GM18517 (cell line): Measurements from ENCODE around the gene SLC22A23.

Experiments
- ATAC-seq: cut with Tn5 transposase; IDR thresholded peaks from one replicate; pipeline ENCODE4 v1.9.1; 2021; ENCODE audit warnings: mild to moderate bottlenecking, moderate library complexity; ENCODE audit not compliant: unreplicated experiment

The SLC22A23 gene

DNA sequence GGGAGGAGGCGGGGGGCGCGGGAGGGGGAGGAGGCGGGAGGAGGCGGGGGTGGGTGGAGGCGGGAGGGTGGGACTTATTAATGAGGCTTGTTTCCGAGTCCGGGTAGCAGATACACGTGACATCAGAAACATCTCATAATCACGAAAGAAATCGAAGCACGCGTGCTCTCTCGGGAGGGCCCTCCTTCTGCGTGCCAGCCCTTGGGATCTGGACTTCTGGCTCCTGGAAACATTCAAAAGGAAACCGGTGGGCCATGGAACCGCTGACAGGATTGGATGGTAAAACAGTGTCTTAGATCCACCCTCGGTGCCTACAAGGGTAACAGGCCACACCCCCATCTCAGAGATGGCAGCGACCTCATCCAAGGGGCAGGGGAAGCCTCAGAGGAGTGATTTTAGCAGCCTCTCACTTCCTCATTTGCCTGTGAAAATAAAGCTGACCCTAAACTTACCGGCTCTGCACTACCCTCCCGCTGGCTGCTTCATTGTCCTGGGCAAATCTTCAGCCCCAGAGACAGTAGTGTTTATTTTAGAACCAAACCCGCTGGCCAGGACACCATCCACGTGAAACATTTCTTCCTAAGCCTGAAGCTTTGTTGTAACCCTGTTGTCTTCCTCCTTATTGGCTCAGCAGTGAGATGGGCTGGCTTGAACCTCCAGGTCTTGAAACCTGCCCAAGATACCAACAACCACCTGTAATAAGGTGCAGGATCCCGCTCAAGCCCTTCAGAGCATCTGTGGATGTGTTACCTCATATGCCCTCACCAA lies 100.6 kb downstream of the SLC22A23 start:
- peak; percentile 67 for ATAC-seq

DNA sequence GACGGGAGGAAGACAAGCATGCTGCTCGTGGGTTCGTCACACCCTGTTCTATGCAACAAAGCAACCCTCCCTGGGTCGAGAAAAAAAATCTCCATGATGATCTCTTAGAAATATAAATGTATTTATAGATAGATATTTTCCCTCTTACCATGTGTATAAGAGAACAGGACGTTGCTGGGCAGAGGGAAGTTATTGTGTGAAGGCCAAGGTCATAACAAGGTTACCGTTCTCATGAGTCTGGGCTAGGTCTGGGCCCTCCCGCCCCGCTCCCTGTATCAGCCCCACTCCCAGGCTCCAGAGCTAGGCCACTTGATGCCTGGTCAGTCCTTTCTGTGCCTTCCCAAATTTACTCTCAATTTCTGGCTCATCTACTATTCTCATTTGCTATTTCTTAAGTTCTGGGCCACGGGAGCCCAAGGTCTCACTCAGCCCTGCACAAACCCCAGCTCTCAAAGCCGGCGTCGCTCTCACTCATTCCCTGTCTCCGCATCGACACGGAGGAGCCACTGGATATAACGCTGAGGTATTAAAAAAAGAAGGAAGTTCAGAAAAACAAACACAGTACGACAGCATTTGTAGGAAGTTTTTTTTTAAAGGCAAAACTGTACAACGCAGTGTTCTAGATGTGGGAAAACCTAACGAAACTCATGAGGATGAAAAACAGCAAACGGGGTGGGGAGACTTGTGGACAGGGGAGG lies 101.3 kb downstream of the SLC22A23 start:
- no peak for ATAC-seq

DNA sequence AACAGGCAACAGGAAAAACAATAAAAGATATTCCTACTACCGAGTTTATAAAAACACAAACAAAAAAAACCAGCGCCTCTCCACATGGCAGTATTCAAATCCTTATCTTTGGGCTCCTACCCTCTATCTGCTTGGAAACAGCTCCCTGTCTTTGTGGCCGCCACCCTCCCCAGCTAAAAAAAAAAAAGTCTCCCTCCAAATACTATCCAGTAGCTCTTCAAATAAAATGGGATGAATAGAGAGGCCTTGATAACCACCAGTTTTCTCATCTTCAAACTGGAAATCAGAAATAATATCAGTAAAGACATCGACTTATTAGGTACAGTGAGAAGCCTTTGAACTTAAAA lies 101.9 kb downstream of the SLC22A23 start:
- ATAC-seq = no peak

DNA sequence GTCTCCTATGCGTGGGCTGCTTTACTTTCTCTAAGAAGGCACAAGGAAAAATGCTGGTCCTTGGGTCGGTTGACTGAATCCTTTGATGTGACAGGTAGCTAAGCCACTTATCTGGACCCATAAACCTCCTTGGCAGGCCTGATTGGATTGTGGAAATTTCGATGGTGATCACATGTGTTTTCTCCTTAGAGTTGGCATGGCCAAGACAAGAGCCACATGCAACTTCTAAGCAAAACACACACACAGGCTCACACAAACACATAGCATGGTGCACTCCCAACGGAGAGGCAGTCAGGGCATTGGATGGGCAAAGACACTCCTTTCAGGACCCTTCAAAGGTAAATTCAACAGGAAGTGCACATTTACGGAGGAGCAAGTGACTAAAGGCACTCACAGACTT lies 102.9 kb downstream of the SLC22A23 start:
- ATAC-seq = no peak

DNA sequence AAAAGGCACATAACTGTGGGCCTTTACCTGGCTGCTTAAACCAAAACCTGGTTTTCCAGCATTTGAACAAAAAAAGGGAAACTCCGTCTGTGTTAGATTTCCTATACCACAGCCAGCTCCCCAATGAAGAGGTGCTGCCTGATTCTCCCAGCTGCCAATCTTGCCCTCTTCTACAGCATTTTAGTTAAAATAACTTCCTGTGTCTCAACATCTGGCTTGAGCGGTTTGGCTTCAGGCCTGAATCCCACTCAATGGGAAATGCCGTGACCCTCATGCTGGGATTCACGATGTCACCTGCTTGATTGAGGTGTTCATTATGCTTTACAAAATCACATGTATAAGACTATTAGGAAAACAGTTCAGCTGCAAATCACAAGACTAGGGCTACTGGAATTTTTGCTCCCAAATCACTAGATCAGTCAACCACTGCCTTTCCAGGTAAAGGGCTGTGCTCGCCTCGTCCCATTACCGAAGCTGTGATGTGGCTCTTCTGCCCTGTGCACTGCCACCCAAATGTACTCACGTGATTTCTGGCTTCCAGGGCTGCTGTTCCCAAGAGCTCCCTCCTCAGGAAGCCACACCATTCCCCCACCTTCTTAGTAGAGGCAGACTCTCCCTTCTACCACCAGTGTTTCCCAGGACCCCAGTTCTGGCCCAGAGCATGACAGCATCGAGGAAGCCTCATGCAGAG lies 103.5 kb downstream of the SLC22A23 start:
- ATAC-seq = no peak

DNA sequence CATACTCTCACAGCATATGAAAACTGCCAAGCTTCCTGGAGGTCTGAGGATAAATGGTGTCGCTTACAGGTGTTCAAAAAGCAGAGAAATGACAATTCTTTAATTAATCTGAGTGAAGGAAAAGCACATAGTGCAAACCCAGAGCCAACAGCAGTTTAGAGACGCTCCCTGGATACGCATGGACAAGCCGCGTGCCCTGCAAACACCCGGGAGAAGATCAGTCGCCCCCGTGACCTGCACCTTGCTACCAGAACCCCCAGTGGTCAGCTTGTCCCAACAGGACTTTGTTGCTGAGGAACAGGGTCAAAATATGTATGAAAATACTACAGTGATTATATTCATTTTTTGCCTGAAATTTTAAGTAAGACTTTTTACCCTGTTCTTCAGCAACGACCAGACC lies 104.2 kb downstream of the SLC22A23 start:
- ATAC-seq = no peak

DNA sequence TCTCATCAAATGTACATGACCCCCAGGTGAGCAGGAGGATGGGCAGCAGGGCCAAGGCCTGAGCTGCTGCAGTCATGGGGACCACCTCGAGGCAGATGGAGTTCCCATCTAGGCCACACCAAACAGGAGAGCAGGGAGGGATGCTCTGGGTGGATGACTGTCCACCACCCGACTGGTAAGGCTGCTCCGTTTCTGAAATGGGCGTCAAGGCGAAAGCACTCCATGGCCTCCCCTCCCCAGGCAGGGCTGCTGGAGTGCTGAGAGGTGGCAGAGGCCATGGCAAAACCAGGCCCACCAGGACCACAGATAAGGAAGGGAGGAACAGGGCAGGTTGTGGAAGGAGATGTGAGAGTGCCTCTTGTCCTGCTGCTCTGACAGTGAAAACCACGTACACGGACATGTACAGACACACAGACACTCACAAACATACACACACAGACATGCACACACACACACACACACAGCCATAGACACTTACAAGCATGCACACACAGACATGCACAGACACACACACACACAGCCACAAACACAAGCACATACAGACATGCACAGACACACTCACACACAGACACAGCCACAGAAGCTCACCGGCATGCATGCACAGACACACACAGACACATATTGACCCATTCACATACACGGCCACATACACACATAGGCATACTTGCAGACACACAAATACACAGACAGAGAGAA lies 104.9 kb downstream of the SLC22A23 start:
- ATAC-seq = no peak

DNA sequence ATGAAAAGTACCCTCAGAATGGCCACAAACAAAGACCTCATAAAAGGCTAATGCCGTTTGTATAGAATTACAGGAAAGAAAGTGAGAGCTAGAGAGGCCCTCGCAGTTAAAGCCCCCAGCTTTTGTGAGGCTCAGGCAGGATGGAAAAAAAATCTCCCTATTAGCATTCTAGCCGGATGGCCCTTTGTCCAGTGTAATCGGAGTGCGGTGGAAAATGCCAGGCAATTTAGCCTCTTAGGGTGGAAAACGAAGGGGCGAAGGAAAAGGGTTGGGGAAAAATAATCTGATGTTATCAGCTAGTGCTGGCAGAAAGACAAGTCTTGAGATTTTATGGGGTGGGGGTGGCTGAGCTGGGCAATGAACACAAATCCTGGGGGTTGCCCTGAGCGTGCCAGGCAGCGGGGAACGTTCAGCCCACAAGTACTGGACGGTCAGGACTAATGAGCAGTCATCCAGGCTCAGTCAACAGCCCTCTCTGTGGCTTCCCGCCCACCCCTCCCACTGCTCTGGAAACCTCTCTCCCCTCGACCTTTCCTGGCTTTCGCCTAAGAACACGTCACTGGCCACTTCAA lies 105.7 kb downstream of the SLC22A23 start:
- no peak for ATAC-seq

DNA sequence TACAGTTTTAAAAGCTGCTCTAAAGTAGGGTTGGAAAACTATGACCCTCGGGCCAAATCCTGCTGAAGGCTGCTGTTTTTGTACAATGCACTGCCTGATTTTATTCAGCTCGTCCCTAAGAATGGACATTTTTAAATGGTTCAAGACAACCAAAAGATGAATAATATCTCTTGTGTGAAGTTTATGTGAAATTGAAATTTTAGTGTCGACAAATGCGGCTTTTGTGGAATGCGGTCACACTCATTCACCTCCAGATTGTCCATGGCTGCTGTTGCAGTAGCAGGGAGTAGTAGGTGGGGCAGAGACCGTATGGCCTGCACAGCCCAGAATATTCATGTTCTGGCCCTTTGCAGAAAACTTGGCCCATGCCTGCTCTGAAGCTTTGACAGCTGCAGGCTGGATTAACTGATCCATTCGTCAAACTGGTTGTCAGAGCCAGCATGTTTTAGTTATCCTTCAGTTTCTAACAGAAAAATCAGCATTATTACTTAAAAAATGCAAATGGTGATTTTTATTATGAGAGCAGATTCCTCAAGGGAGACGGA lies 106.5 kb downstream of the SLC22A23 start:
- no peak for ATAC-seq

DNA sequence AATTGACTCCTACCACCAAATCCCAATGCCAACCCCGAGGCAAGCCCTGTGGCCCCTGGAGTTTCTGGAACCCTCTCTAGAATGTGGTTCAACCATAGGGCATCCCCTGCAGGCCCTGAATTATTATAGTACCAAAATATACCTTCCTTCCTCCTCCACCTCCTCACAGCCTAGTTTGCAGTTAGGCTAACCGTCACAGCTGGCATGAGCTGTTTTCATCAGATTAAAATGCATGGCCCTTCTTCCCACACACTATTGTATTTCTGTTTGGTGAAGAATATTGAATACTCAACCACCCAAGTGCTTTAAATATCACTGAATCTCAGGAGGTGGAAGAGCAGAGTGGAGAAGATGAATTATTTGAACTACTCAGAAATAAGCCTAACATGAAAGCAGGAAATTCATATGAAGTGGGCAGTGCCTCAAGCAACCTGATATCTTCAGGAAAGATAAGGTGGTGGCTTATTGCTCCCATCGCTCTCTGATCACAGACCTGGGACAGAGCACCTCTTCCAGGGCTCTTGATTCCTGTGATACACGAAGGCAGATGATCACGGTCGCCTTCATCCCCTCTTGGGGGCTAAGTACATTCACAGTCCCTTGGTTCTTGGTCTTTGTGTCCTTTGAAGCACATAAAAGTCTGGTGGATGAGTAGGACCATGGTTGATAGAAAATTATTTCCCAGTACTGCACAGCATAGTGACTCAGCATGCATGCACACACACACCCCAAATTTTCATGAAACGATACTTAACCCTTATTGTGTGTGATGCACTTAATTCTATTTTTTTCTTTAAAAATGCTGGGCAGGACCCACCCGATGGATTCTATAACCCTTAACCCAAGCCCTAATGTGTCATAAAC lies 107.2 kb downstream of the SLC22A23 start:
- ATAC-seq = no peak

DNA sequence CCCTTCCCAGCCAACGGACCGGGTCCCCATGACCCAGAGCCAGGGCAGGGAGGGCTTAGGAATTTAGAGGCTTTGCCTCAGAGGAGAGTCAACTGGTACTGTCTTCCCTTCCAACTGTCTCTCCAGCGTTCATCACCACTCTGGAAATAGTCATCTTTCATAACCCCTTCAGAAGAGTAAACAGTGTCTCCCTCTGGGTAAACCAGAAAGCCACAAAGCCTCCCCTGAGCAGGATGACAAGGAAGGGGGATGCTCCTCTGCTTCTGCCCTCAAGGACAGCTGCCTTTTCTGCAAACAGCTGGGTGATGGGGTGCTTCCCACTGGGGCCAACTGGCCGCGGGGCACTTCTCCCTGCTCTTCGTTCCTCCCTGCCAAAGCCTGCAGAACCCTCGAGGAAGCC lies 108.0 kb downstream of the SLC22A23 start:
- no peak for ATAC-seq

DNA sequence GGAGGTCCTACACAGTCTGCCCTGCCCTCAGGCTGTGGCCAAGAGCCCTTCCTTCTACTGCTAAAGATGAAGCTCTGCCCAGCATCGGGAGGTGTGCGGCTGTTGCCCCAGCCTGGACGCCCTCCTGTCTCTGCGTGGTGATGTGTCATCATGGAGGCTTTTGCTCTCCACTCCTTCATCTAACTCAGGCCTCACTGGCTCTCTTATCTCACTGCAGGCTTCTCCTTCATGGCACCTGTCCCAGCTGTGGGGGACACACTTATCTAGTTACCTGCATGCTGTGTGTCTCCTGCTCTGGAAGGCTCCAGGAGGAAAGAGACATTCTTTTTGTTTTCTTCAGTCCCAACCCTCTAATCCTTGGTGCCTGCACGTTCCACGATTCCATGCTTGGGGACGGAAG lies 109.0 kb downstream of the SLC22A23 start:
- ATAC-seq = no peak

DNA sequence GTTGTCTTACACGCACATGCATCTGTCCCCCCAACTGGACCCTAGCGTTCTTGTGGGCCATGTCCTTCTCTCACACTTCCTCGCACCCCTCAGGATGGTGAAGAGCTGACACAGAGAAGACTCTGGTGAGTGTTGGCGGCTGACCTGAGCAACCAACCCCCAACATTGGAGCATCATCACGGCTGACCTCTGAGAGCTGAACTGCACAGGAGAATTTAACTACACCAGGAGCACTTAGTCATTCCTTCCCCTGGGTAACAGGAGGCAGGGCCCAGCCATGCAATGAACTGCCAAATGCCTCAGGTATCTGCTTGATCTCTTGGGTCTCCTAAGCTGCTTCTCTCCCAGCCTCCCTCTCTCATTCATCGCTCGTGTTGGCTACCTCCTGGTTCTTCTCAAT lies 109.6 kb downstream of the SLC22A23 start:
- no peak for ATAC-seq

DNA sequence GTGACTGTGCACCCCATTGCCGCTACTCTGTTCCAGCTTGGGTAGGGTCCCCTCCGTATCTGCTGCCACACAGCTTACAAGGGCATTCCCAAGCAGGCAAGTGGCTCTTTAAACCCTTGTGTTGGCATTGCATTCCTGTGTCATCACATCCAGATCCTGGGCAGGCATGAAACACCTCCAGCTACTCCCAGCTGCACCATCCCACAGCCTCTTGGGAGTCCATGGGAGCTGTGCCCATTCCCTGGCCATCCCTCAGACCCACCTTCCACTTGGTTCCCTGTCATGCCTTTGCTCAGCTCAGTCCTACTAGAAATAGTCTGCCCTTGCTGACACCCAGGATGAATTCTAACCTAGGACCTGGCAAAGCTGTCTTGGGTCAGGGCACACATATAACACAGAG lies 110.4 kb downstream of the SLC22A23 start:
- no peak for ATAC-seq

DNA sequence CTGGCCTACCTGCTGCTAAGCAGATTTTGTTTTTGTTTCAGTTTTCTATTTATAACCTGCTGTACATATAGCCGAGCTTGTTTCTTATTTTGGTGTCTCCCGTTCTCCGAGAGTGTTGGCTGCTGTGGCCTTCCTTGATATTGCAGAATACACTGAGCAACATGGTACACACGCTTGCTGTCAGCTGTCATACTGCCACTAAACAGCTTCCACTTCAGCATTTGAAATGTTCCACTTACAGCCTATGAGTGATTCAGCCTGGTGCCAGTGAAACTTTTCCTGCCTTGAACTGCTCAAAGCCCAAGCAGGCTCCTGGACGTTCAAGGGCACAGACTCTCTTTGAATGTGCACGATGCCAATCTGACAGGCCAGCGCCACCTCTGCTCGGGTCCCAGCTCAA lies 111.0 kb downstream of the SLC22A23 start:
- ATAC-seq = no peak

DNA sequence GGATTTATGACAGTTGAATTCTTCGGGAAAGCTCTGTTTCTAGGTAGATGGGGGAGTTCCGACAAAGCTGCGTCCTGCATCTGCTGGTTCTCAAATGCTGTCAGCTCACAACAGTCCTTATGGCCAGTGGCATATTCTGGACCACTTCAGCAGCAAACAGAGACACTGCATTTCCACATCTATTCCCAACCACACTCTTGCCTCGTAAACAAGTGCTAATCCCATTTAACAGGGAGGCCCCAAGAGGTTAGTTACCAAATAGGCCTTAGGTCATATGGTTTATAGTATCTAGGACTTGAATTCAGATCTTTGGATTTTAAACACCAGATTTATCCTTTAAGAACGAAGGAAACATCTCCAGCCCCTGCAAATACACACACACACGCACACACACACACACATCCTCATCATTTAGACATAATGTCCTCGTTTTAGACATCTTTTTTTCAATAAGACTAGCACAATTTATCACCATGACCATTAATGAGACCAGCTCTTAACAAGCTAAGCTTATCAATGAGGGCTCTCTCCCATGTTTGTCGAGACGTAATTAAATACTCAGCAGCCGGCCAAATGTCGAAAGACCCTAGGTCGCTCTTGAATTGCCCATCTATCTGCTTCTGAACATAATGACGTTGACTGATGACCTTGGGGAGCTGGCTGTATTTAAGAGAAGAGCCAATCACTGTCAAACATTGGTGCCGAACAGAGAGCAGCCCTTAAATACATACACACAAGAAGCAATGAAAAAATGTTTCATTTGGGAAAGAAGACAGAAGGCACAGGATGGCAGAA lies 113.6 kb downstream of the SLC22A23 start:
- ATAC-seq = no peak

DNA sequence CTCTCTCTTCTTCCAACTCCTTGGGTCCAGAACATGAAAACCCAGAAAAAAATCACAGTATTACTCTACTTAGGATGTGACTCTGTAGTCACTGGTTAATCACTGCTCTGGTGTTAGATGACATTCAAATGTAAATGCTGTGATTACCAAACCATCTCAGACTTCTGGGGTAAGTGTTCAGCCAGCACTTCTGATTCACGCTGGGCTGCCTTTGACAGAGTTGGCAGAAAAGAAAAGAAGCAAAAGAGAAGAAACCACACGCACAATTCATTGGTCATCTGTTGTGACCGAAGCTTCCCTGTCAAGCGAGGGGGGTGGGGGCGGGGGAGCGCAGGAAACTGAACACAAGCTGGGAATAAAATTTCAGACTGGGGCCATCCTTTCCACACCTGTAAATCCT lies 115.4 kb downstream of the SLC22A23 start:
- ATAC-seq = no peak

DNA sequence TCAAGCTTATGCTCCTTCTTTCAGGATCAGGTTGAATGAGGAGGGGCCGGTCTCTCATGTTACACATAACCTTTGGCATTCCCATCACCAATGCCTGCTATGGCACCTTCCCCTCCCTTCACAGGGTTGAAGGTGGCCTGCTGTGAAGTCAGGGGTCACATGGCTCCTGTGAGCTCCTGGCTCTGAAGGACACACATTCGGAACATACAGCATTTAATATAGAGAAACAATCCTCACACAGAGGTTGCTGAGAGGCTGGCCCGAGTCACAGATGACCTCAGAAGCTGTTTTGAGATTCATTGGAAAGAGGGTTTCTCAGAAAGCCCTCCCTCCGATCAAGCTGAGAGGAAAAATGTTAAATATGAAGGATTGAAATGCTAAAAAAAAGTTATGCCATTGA lies 116.0 kb downstream of the SLC22A23 start:
- no peak for ATAC-seq

DNA sequence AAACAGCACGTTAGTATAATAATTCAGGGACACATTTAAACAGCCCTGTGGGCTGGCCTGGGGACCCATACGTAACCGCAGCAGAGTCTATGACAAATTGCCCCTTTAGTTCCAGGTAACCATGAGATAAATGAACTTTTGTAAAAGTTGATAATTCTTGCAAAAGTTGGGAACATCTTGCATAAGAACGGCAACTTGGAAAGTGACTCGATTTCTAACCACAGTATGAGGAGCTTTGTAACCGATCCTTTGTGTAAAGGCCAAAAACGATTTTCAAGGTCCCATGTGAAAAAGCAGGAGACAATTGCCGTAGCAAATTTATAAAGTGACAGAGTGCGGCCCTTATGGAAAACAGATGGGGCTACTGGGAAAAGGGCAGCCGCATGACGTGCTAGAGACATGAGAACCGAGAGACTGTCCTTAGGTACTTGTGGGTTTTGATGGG lies 116.5 kb downstream of the SLC22A23 start:
- ATAC-seq = no peak
